Measurements from ENCODE around the gene ERBB3. TPM values are rescaled to one million over a fixed set of nuclear protein-coding genes. Genes with fewer than 3 reads are reported as not detected.
"Not testable (repeated sequence)": the region's sequence is repeated elsewhere in the genome, so short reads cannot be mapped to it uniquely, and the experiment has no call there.

ERBB3 gene
- total RNA-seq, 2 donors from 2014 or later = 1.1 to 3.2 TPM

GRCh38 chr12:56071648-56072047, 8.3 kb upstream of the ERBB3 start:
- no peaks in the 10 kb centered on the region for H3K27me3 ChIP-seq (replicated peaks; ENCODE audit: insufficient read depth)
- no peak for ATAC-seq (ENCODE audit: insufficient number of reproducible peaks, low FRiP score, low read depth)
- TF ChIP-seq, protein P1, sequence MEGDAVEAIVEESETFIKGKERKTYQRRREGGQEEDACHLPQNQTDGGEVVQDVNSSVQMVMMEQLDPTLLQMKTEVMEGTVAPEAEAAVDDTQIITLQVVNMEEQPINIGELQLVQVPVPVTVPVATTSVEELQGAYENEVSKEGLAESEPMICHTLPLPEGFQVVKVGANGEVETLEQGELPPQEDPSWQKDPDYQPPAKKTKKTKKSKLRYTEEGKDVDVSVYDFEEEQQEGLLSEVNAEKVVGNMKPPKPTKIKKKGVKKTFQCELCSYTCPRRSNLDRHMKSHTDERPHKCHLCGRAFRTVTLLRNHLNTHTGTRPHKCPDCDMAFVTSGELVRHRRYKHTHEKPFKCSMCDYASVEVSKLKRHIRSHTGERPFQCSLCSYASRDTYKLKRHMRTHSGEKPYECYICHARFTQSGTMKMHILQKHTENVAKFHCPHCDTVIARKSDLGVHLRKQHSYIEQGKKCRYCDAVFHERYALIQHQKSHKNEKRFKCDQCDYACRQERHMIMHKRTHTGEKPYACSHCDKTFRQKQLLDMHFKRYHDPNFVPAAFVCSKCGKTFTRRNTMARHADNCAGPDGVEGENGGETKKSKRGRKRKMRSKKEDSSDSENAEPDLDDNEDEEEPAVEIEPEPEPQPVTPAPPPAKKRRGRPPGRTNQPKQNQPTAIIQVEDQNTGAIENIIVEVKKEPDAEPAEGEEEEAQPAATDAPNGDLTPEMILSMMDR (IDR thresholded peaks at IDR 0.05) = no peak
- no peaks in the 10 kb centered on the region for H3K4me1 ChIP-seq (ENCODE audit: control insufficient read depth in 1 of 2, low read depth in 2 of 2)
- no peak overlapping the region for H3K27ac ChIP-seq
- H3K9me3 ChIP-seq = no peaks in the 10 kb centered on the region
- no peak for DNase-seq (ENCODE audit: low spot score)
- H3K36me3 ChIP-seq = no peaks in the 10 kb centered on the region
- H3K4me3 ChIP-seq = no peak overlapping the region

- Histone ChIP-seq H3K27me3 (replicated peaks; ENCODE audit: insufficient read depth) (no peaks in the 10 kb centered on the region), H3K9me3 (no peaks in the 10 kb centered on the region), H3K4me3 (no peak overlapping the region), H3K27ac (no peak overlapping the region), H3K36me3 (no peaks in the 10 kb centered on the region), H3K4me1 (ENCODE audit: control insufficient read depth in 1 of 2, low read depth in 2 of 2) (peaks cover 0 to 9% of the 10 kb centered on the region in 2 donors)
- DNase-seq (ENCODE audit: low spot score) (no peak), ATAC-seq (ENCODE audit: insufficient number of reproducible peaks, low FRiP score, low read depth) (no peak)
- TF ChIP-seq, protein P1 (IDR thresholded peaks at IDR 0.05) = no peak
These were observed 5.6 kb upstream of the ERBB3 start for GRCh38 chr12:56074396-56074795.

- peaks cover 5 to 21% of the 10 kb centered on the region in 2 donors for H3K4me1 ChIP-seq (ENCODE audit: control insufficient read depth in 1 of 2, low read depth in 2 of 2)
- not testable (repeated sequence) for ATAC-seq (ENCODE audit: insufficient number of reproducible peaks, low FRiP score, low read depth); H3K27me3 ChIP-seq (replicated peaks; ENCODE audit: insufficient read depth); H3K4me3 ChIP-seq; H3K36me3 ChIP-seq; H3K27ac ChIP-seq; DNase-seq (ENCODE audit: low spot score); H3K9me3 ChIP-seq
These were observed 2.0 kb upstream of the ERBB3 start for GRCh38 chr12:56077966-56078365.

DNA sequence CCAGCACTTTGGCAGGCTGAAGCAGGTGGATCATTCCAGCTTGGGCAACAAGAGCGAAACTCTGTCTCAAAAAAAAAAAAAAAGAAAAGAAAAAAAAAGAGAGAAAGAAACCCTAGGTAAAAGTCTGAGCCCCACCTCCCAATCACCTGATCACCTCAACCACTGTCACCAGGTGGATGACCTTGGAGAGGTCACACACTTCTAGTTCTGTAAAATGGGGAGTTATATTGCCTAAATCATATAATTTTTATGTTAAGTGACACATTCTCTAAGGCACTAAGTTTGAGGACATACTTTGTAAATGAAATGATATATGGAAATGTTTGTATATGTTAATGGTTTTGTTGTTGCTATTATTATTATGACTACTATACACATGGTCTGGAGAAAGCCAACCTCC, 1.5 kb upstream of the ERBB3 start:
- H3K27ac ChIP-seq = peak overlapping the region in 1 of 2 donors; percentile 71
- DNase-seq (ENCODE audit: low spot score) (no peak), ATAC-seq (ENCODE audit: insufficient number of reproducible peaks, low FRiP score, low read depth) (no peak)
- TF ChIP-seq, protein P1 (IDR thresholded peaks at IDR 0.05) = no peak
- H3K4me1 ChIP-seq (ENCODE audit: control insufficient read depth in 1 of 2, low read depth in 2 of 2) = peaks cover 5 to 21% of the 10 kb centered on the region in 2 donors
- no peaks in the 10 kb centered on the region for H3K36me3 ChIP-seq
- H3K27me3 ChIP-seq (replicated peaks; ENCODE audit: insufficient read depth) = no peaks in the 10 kb centered on the region
- H3K9me3 ChIP-seq = no peaks in the 10 kb centered on the region
- peak overlapping the region; percentile 79 for H3K4me3 ChIP-seq

GRCh38 chr12:56078931-56079722, 838 bp upstream of the ERBB3 start:
- ATAC-seq (ENCODE audit: insufficient number of reproducible peaks, low FRiP score, low read depth) = peak; percentile 66
- Histone ChIP-seq H3K4me3 (peak overlapping the region; percentile 79), H3K9me3 (no peaks in the 10 kb centered on the region), H3K27ac (peak overlapping the region; percentile 62 to 71), H3K27me3 (replicated peaks; ENCODE audit: insufficient read depth) (no peaks in the 10 kb centered on the region), H3K36me3 (no peaks in the 10 kb centered on the region), H3K4me1 (ENCODE audit: control insufficient read depth in 1 of 2, low read depth in 2 of 2) (peaks cover 5 to 21% of the 10 kb centered on the region in 2 donors)
- TF ChIP-seq, protein P1 (IDR thresholded peaks at IDR 0.05) = peak; percentile 80
- peak; percentile 59 for DNase-seq (ENCODE audit: low spot score)

Measured in thoracic aorta (tissue), 2 donors.